Muscle layer of colon (tissue), 2 donors: ENCODE measurements around the gene GFOD1.

Source experiments
- H3K27ac ChIP-seq: one replicate; pipeline ENCODE4 v1.7.0; 2013; ENCODE audit warnings: low read depth, mild to moderate bottlenecking, low read length, moderate library complexity
- H3K27me3 ChIP-seq, 2 donors: one replicate each; pipeline ENCODE4 v1.7.0; 2013; ENCODE audit warnings: low read length in 2 of 2, mild to moderate bottlenecking in 2 of 2; ENCODE audit not compliant: insufficient read depth in 2 of 2, control insufficient read depth in 1 of 2
- H3K36me3 ChIP-seq: one replicate; pipeline ENCODE4 v1.7.0; 2013; ENCODE audit warnings: mild to moderate bottlenecking, low read length; ENCODE audit not compliant: insufficient read depth
- H3K4me1 ChIP-seq: one replicate; pipeline ENCODE4 v1.7.0; 2013; ENCODE audit warnings: mild to moderate bottlenecking, low read length; ENCODE audit not compliant: insufficient read depth
- H3K4me3 ChIP-seq, 2 donors: one replicate each; pipeline ENCODE4 v1.7.0; 2013; ENCODE audit warnings: low read length in 2 of 2, low read depth in 1 of 2, mild to moderate bottlenecking in 1 of 2, moderate library complexity in 1 of 2
- H3K9ac ChIP-seq: one replicate; pipeline ENCODE4 v1.7.0; 2013; ENCODE audit warnings: low read length
- H3K9me3 ChIP-seq: one replicate; pipeline ENCODE4 v1.7.0; 2013; ENCODE audit warnings: mild to moderate bottlenecking, low read length
- donor health status: abdominal sarcoma.
- donor health status: Adenocarcinoma of cecum.

GFOD1 gene

DNA sequence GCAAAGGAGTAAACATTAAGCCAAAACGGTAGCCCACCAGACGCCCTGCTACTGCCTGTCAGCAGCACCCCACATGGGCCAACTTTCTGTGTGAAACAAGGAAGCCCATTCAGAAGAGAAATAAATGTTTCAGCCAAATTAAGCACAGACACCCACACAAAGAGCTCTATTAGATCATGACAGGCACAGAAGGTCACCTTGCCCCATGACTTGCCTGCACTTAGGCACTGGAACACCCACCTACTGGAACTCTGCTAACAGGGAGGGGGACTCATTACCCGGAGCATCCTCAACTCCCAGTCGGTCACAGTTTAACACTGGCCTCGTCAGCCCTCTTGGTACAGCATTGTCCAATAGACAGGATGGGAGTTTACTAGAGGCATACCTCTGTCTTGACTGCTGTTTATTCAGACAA is 31.8 kb downstream of the GFOD1 start:
- H3K9ac ChIP-seq = no peak overlapping the region
- no peak overlapping the region for H3K27ac ChIP-seq
- H3K27me3 ChIP-seq = no peaks in the 10 kb centered on the region
- no peaks in the 10 kb centered on the region for H3K9me3 ChIP-seq
- no peaks in the 10 kb centered on the region for H3K36me3 ChIP-seq
- H3K4me3 ChIP-seq = no peak overlapping the region
- peaks cover 65% of the 10 kb centered on the region for H3K4me1 ChIP-seq

DNA sequence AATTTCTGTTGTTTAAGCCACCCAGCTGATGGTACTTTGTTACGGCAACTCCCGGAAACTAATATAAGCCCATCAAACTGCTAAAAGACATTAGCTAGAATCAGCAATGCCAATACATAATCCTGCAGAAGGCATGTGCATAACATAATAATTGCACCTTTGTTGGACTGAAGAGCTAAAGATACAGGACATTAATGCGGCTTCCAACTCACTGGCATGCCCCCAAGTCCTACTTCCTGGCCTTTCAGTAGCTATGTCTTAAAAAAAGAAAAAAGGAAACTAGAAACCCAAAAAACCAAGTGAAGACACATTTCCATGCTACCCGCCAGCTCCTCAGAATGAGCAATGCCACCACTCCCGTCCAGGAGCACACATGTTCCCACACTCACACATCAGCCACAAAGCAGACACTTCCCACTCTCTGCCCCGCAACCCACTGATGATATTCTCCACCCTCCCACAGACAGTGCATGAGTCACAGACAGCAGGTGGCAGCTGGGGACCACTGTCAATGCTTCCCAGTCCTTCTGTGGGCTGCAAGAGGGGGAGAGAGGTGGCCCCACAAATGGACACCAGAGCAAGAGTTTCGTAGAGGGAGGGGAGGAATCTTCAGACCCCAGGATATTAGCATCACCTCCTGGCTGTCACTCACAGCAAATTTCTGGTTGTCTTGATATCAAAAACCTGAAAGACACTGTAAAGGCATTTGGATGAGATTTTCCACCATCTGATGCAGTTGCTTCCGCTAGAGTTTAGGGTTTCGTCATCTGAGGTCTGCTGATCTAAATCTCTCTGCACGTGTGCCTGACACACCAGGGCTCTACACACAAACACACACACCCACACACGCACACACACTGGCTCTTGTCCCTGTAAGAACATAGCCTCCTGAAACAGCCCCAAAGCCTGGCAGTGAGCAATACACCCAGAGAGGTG is 32.8 kb downstream of the GFOD1 start:
- Histone ChIP-seq H3K27me3 (no peaks in the 10 kb centered on the region), H3K4me3 (no peak overlapping the region), H3K36me3 (no peaks in the 10 kb centered on the region), H3K9me3 (no peaks in the 10 kb centered on the region), H3K9ac (no peak overlapping the region), H3K4me1 (peaks cover 73% of the 10 kb centered on the region), H3K27ac (peak overlapping the region; percentile 47)

DNA sequence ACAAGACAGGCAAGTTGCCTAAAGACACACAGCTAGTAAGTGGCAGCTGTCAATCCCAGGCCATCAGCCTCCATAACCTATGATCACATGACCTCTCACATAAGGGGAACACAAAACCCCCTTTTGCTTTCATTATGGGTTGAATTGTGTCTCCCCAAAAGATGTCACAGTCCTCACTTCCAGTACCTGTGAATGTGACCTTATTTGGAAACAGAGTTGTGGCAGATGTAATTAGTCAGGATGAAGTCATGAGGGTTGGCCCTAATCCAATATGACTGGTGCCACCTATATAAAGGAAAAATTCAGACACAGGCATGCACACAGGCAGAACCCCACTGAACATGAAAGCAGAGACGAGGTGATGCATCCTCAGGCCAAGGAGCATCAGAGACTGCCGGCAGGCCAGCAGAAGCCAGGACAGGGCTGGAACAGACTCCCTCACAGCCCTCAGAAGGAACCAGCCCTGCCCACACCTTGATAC is 33.6 kb downstream of the GFOD1 start:
- peaks cover 78% of the 10 kb centered on the region for H3K4me1 ChIP-seq
- no peak overlapping the region for H3K4me3 ChIP-seq
- H3K27ac ChIP-seq = peak overlapping the region; percentile 47
- H3K9ac ChIP-seq = peak overlapping the region; percentile 23
- H3K27me3 ChIP-seq = no peaks in the 10 kb centered on the region
- H3K36me3 ChIP-seq = no peaks in the 10 kb centered on the region
- H3K9me3 ChIP-seq = no peaks in the 10 kb centered on the region

- Histone ChIP-seq H3K4me3 (no peak overlapping the region), H3K27me3 (no peaks in the 10 kb centered on the region), H3K36me3 (no peaks in the 10 kb centered on the region), H3K4me1 (peaks cover 85% of the 10 kb centered on the region), H3K27ac (peak overlapping the region; percentile 47), H3K9ac (no peak overlapping the region), H3K9me3 (no peaks in the 10 kb centered on the region)
Measured at GRCh38 chr6:13453153-13453552, 34.2 kb downstream of the GFOD1 start.

DNA sequence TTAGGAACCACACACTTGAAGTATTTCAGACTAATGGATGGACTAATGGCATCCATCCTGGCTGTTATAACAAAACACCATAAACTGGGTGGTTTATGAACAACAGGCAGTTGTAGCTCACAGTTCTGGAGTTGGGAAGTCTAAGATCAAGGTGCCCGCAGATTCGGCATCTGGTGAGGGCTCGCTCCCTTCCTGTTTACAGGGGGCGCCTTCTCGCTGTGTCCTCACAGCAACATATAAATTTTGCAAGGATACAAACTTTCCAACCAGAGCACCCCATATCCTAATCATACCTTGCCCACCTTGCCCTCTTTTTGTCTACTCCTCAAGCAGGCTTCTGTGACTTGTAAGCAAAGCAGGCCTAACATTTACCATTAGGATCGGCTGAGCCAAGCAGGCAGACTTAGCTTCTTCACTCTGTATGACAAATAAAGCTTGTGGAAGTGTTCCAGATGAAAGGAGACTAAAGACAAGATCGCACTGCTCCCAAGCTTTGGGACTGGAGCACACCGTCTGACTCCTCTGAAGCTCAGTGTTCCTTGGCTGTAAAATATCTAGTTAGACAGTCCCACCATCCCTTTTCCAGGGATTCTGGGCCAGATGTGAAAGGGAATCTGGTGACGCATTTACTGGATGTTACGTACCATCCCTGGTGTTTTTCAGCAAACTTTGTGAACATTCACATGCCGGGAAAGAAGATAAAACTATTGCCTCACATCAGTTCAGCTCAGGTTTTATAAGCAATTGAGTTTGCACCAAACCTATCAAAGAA is 34.9 kb downstream of the GFOD1 start:
- Histone ChIP-seq H3K9me3 (no peaks in the 10 kb centered on the region), H3K9ac (no peak overlapping the region), H3K4me1 (peaks cover 88% of the 10 kb centered on the region), H3K27me3 (no peaks in the 10 kb centered on the region), H3K4me3 (no peak overlapping the region), H3K36me3 (no peaks in the 10 kb centered on the region), H3K27ac (peak overlapping the region; percentile 47)

- Histone ChIP-seq H3K36me3 (no peaks in the 10 kb centered on the region), H3K4me1 (peaks cover 87% of the 10 kb centered on the region), H3K27me3 (no peaks in the 10 kb centered on the region), H3K4me3 (no peak overlapping the region), H3K27ac (peak overlapping the region; percentile 43), H3K9me3 (no peaks in the 10 kb centered on the region), H3K9ac (no peak overlapping the region)
Measured at GRCh38 chr6:13451181-13451895, 36.1 kb downstream of the GFOD1 start.

- Histone ChIP-seq H3K27ac (peak overlapping the region; percentile 43), H3K4me1 (peaks cover 91% of the 10 kb centered on the region), H3K27me3 (no peaks in the 10 kb centered on the region), H3K9ac (no peak overlapping the region), H3K4me3 (no peak overlapping the region), H3K36me3 (no peaks in the 10 kb centered on the region), H3K9me3 (no peaks in the 10 kb centered on the region)
Measured at GRCh38 chr6:13450628-13451027, 36.8 kb downstream of the GFOD1 start.

DNA sequence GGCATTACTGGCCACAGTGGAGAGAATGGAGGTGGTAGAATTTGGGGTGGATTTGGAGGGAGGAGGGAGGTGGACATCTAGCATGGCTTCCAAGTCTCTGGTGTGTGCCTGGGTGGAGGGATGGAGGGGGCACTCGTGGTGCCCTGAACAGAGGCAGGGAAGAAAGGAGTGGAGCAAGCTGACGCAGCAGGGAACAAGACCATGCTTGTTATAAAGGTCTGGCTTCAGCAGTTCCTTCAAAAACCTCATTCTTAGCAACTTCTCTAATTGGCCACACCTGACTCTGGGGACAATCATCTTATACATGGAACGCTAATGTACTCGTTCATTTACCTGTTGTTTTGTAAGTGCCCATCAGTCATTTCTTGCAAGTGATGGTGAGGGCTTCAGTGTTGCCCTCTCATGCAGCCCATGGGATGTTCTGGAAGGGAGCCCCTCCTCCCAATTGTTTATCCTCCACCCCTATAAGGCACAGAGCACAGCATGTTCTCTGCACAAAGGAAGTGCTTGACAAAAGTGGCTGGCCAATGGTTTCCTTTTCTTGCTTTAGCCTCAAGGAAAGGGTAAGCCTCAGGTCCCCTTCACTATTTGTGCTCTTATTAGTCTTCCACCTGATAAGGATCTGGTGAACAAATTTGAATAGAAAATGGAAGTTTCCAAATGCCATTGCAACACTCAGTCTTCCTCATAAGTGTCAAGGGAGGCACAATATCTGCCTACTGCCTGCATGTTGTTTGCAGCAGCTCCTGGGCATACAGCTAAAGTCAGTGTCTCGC is 39.3 kb downstream of the GFOD1 start:
- Histone ChIP-seq H3K9me3 (no peaks in the 10 kb centered on the region), H3K9ac (no peak overlapping the region), H3K4me3 (no peak overlapping the region), H3K27me3 (no peaks in the 10 kb centered on the region), H3K27ac (no peak overlapping the region), H3K4me1 (peaks cover 75% of the 10 kb centered on the region), H3K36me3 (no peaks in the 10 kb centered on the region)

DNA sequence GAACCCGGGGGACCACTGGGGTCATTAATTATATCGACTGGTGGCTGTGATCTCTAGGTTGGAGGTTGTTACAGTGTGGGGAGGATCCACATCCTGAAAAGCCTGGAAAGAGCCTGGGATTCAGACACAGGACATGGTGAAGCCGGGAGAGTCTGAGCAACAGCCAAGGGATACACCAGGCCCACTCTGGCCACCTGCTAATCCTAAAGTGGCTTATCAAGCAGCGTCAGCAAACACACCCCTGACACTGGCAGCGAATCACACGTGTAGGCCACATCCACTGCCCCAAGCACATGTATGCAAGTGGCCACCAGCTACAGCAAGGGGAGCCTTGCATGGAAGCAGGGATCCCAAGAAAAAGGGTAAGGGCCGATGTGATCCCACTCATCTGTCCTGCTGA is 41.0 kb downstream of the GFOD1 start:
- Histone ChIP-seq H3K27ac (peak overlapping the region; percentile 75), H3K9me3 (no peaks in the 10 kb centered on the region), H3K4me3 (no peak overlapping the region), H3K27me3 (no peaks in the 10 kb centered on the region), H3K36me3 (no peaks in the 10 kb centered on the region), H3K9ac (no peak overlapping the region), H3K4me1 (peaks cover 57% of the 10 kb centered on the region)

GRCh38 chr6:13445744-13446115 is 41.7 kb downstream of the GFOD1 start:
- no peaks in the 10 kb centered on the region for H3K9me3 ChIP-seq
- peak overlapping the region; percentile 12 for H3K9ac ChIP-seq
- no peak overlapping the region for H3K4me3 ChIP-seq
- peaks cover 56% of the 10 kb centered on the region for H3K4me1 ChIP-seq
- peak overlapping the region; percentile 75 for H3K27ac ChIP-seq
- H3K27me3 ChIP-seq = no peaks in the 10 kb centered on the region
- H3K36me3 ChIP-seq = no peaks in the 10 kb centered on the region
